ENCODE results near the gene ESPN. TPM values are rescaled to one million over a fixed set of nuclear protein-coding genes. Genes with fewer than 3 reads are reported as not detected.
A peak's percentile ranks its signal among the peaks of the same experiment; 100 is the strongest.

ESPN gene
- total and polyA plus RNA-seq, 10 donors, result 0.26 to 6.0 (median 0.54) TPM; not detected in 1

- Histone ChIP-seq H3K4me1 (peaks cover 17 to 97% (median 72%) of the 10 kb centered on the region in 6 donors), H3K27me3 (replicated peaks in 1 of 7) (peaks cover 0 to 61% (median 5%) of the 10 kb centered on the region in 7 donors), H3K4me3 (peak overlapping the region in 2 of 8 donors; percentile 70 to 80), H3K27ac (peak overlapping the region in 6 of 8 donors; percentile 42 to 86 (median 81)), H3K36me3 (no peaks in the 10 kb centered on the region), H3K9me3 (no peaks in the 10 kb centered on the region)
- no peak for DNase-seq
- intact Hi-C loops (cut with DNase I; ENCODE audit: low total_unique reads), result no loop called here
- 23 to 50% (median 35%) methylated on average over 3 to 13 of the region's 13 CpGs for WGBS, 5 donors
- TF ChIP-seq CTCF (IDR thresholded peaks at IDR 0.05 in 8 of 11, conservative IDR thresholded peaks at IDR 0.05 in 3 of 11), result no peak
- TF ChIP-seq POLR2AphosphoS5 (IDR thresholded peaks at IDR 0.05), result peak in 1 of 3 donors; percentile 8
- TF ChIP-seq POLR2A (IDR thresholded peaks at IDR 0.05), result no peak
These were observed 70.5 kb downstream of the ESPN start for GRCh38 chr1:6495041-6495441.

GRCh38 chr1:6495540-6496364 lies 71.2 kb downstream of the ESPN start:
- no peaks in the 10 kb centered on the region for H3K9me3 ChIP-seq
- intact Hi-C loops (cut with DNase I; ENCODE audit: low total_unique reads), result no loop called here
- H3K27ac ChIP-seq, result peak overlapping the region in 6 of 8 donors; percentile 16 to 86 (median 82)
- peak overlapping the region; percentile 35 to 80 (median 49) for H3K4me3 ChIP-seq
- DNase-seq, result no peak
- WGBS, 5 donors, result 65 to 70% (median 68%) methylated on average over 11 to 14 of the region's 14 CpGs
- TF ChIP-seq CTCF (IDR thresholded peaks at IDR 0.05 in 8 of 11, conservative IDR thresholded peaks at IDR 0.05 in 3 of 11), result no peak
- TF ChIP-seq POLR2AphosphoS5 (IDR thresholded peaks at IDR 0.05), result peak in 1 of 3 donors; percentile 8
- no peak for TF ChIP-seq POLR2A (IDR thresholded peaks at IDR 0.05)
- H3K36me3 ChIP-seq, result no peaks in the 10 kb centered on the region
- peaks cover 0 to 53% (median 5%) of the 10 kb centered on the region in 7 donors for H3K27me3 ChIP-seq (replicated peaks in 1 of 7)
- peaks cover 15 to 96% (median 69%) of the 10 kb centered on the region in 6 donors for H3K4me1 ChIP-seq

- peak overlapping the region; percentile 35 to 80 (median 49) for H3K4me3 ChIP-seq
These were observed 71.8 kb downstream of the ESPN start for GRCh38 chr1:6496365-6496721.

More at GRCh38 chr1:6496365-6496721, 71.8 kb downstream of the ESPN start:
- TF ChIP-seq CTCF (IDR thresholded peaks at IDR 0.05 in 8 of 11, conservative IDR thresholded peaks at IDR 0.05 in 3 of 11) (no peak), POLR2A (IDR thresholded peaks at IDR 0.05) (no peak), POLR2AphosphoS5 (IDR thresholded peaks at IDR 0.05) (no peak)
- H3K27me3 ChIP-seq (replicated peaks in 1 of 7), result peaks cover 0 to 48% (median 5%) of the 10 kb centered on the region in 7 donors
- peaks cover 15 to 96% (median 69%) of the 10 kb centered on the region in 6 donors for H3K4me1 ChIP-seq
- no peaks in the 10 kb centered on the region for H3K36me3 ChIP-seq
- 34 to 40% (median 38%) methylated on average over 12 to 13 of the region's 13 CpGs for whole genome bisulfite sequencing, 5 donors
- H3K9me3 ChIP-seq, result no peaks in the 10 kb centered on the region
- intact Hi-C loops (cut with DNase I; ENCODE audit: low total_unique reads), result no loop called here
- no peak for DNase-seq
- peak overlapping the region in 7 of 8 donors; percentile 16 to 86 (median 82) for H3K27ac ChIP-seq

Data from spleen (tissue), 11 donors.